KG1 (cell line): ENCODE results near the gene DEDD2.
A peak's percentile ranks its signal among the peaks of the same experiment; 100 is the strongest.
"Not testable (repeated sequence)": the region's sequence is repeated elsewhere in the genome, so short reads cannot be mapped to it uniquely, and the experiment has no call there.

Source experiments
- DNase-seq: peaks from one replicate; lab custom pipeline; 2025; lab: John Stamatoyannopoulos, UW

Gene DEDD2

GRCh38 chr19:42217520-42218437 is at the start of gene DEDD2:
Gene DEDD2 (minus strand): TSS chr19:42217677. CDS start chr19:42217007, 670 bp downstream.
- DNase-seq, result peak; percentile 57

GRCh38 chr19:42266928-42267603 is 49.6 kb upstream of the DEDD2 start:
- not testable (repeated sequence) for DNase-seq

GRCh38 chr19:42266105-42266504 is 48.6 kb upstream of the DEDD2 start:
- not testable (repeated sequence) for DNase-seq

- DNase-seq, result no peak
Measured at GRCh38 chr19:42261763-42262162, 44.3 kb upstream of the DEDD2 start.

GRCh38 chr19:42257842-42258241 is 40.4 kb upstream of the DEDD2 start:
- DNase-seq, result not testable (repeated sequence)

GRCh38 chr19:42255766-42256745 is 38.6 kb upstream of the DEDD2 start:
- no peak for DNase-seq

- DNase-seq, result peak; percentile 77
Measured at GRCh38 chr19:42254850-42255765, 37.6 kb upstream of the DEDD2 start, which contains the start of gene ERF. Gene ERF (minus strand): TSS chr19:42255128. CDS start chr19:42254999, 129 bp downstream.

- peak; percentile 19 for DNase-seq
Measured at GRCh38 chr19:42254089-42254849, 36.8 kb upstream of the DEDD2 start.

- no peak for DNase-seq
Measured at GRCh38 chr19:42253245-42254088, 36.0 kb upstream of the DEDD2 start.

GRCh38 chr19:42252365-42253244 is 35.1 kb upstream of the DEDD2 start:
- DNase-seq, result no peak

- no peak for DNase-seq
Measured at GRCh38 chr19:42251572-42252358, 34.3 kb upstream of the DEDD2 start.

- no peak for DNase-seq
Measured at GRCh38 chr19:42250666-42251531, 33.4 kb upstream of the DEDD2 start.

GRCh38 chr19:42250183-42250665 is 32.7 kb upstream of the DEDD2 start:
- DNase-seq, result no peak

- DNase-seq, result no peak
Measured at GRCh38 chr19:42249769-42250168, 32.3 kb upstream of the DEDD2 start.

- DNase-seq, result no peak
Measured at GRCh38 chr19:42249149-42249750, 31.8 kb upstream of the DEDD2 start.
